SK-N-SH (cell line): ENCODE measurements around the gene CTDP1.

Source experiments
- CTCF ChIP-seq: fragments of 200-600 bp; sonication (generic); IDR thresholded peaks from 2 replicates; pipeline ENCODE4 v1.6.1; 2017; ENCODE audit warnings: antibody characterized with exemption, mild to moderate bottlenecking, moderate library complexity
- RAD21 ChIP-seq: IDR thresholded peaks from 2 replicates; pipeline ENCODE4 v1.6.1; 2012; ENCODE audit warnings: mild to moderate bottlenecking, low read length
- RXRA ChIP-seq: IDR thresholded peaks from 2 replicates; pipeline ENCODE4 v1.4.0; 2012; ENCODE audit warnings: low read depth, mild to moderate bottlenecking, borderline replicate concordance
- TEAD4 ChIP-seq: IDR thresholded peaks from 2 replicates; pipeline ENCODE4 v1.4.0; 2012; ENCODE audit warnings: mild to moderate bottlenecking, borderline replicate concordance; ENCODE audit not compliant: insufficient read depth
- TF ChIP-seq, protein P1 (sequence below): IDR thresholded peaks from 2 replicates; pipeline ENCODE4 v1.6.1; 2012; ENCODE audit warnings: mild to moderate bottlenecking, low read depth, low read length, moderate library complexity

DNA sequence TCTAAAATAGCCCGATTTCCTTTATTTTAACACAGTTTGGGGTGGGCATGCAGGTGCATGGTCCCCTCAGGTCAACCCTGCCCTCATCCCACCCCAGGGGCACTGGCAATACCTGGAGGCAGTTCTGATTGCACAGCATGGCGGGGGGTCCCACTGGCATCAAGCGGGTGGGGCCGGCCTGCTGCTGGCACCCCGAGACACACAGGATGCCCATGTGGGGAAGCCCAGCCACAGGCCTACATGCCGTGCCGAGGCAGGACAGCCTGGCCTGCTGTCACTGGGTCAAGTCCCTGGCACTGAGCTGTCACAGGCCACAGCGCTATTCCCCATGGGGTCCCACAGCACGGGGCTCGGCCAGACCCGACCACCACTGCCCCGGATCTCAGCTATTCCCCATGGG, 106.2 kb downstream of the CTDP1 start:
- TF ChIP-seq CTCF (no peak), RXRA (no peak), TEAD4 (no peak), RAD21 (no peak)
- TF ChIP-seq, protein P1, sequence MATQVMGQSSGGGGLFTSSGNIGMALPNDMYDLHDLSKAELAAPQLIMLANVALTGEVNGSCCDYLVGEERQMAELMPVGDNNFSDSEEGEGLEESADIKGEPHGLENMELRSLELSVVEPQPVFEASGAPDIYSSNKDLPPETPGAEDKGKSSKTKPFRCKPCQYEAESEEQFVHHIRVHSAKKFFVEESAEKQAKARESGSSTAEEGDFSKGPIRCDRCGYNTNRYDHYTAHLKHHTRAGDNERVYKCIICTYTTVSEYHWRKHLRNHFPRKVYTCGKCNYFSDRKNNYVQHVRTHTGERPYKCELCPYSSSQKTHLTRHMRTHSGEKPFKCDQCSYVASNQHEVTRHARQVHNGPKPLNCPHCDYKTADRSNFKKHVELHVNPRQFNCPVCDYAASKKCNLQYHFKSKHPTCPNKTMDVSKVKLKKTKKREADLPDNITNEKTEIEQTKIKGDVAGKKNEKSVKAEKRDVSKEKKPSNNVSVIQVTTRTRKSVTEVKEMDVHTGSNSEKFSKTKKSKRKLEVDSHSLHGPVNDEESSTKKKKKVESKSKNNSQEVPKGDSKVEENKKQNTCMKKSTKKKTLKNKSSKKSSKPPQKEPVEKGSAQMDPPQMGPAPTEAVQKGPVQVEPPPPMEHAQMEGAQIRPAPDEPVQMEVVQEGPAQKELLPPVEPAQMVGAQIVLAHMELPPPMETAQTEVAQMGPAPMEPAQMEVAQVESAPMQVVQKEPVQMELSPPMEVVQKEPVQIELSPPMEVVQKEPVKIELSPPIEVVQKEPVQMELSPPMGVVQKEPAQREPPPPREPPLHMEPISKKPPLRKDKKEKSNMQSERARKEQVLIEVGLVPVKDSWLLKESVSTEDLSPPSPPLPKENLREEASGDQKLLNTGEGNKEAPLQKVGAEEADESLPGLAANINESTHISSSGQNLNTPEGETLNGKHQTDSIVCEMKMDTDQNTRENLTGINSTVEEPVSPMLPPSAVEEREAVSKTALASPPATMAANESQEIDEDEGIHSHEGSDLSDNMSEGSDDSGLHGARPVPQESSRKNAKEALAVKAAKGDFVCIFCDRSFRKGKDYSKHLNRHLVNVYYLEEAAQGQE, result no peak
